ENCODE results near the gene GATAD2A.
A peak's percentile ranks its signal among the peaks of the same experiment; 100 is the strongest.
"Not testable (repeated sequence)": the region's sequence is repeated elsewhere in the genome, so short reads cannot be mapped to it uniquely, and the experiment has no call there.

Gene GATAD2A

GRCh38 chr19:19451429-19452242, 46.2 kb downstream of the GATAD2A start:
- Histone ChIP-seq H3K27me3 (ENCODE audit: insufficient read depth, poor library complexity, severe bottlenecking) (no peaks in the 10 kb centered on the region), H3K27ac (replicated peaks) (peak overlapping the region; percentile 46), H3K4me3 (replicated peaks; ENCODE audit: insufficient read depth, low read length) (no peak overlapping the region)
- TF ChIP-seq, protein P1, sequence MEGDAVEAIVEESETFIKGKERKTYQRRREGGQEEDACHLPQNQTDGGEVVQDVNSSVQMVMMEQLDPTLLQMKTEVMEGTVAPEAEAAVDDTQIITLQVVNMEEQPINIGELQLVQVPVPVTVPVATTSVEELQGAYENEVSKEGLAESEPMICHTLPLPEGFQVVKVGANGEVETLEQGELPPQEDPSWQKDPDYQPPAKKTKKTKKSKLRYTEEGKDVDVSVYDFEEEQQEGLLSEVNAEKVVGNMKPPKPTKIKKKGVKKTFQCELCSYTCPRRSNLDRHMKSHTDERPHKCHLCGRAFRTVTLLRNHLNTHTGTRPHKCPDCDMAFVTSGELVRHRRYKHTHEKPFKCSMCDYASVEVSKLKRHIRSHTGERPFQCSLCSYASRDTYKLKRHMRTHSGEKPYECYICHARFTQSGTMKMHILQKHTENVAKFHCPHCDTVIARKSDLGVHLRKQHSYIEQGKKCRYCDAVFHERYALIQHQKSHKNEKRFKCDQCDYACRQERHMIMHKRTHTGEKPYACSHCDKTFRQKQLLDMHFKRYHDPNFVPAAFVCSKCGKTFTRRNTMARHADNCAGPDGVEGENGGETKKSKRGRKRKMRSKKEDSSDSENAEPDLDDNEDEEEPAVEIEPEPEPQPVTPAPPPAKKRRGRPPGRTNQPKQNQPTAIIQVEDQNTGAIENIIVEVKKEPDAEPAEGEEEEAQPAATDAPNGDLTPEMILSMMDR (IDR thresholded peaks at IDR 0.05; ENCODE audit: insufficient read depth, low read length), result no peak
- TF ChIP-seq SPI1 (IDR thresholded peaks at IDR 0.05; ENCODE audit: borderline replicate concordance, low read depth), result peak; percentile 32; the same call in 1 of the 2 replicates
- TF ChIP-seq REST (IDR thresholded peaks at IDR 0.05; ENCODE audit: insufficient replicate concordance, low read depth), result no peak
- no peak for TF ChIP-seq GABPA (IDR thresholded peaks at IDR 0.05; ENCODE audit: low read depth)
- TF ChIP-seq POLR2AphosphoS5 (IDR thresholded peaks at IDR 0.05; ENCODE audit: low read depth), result peak; percentile 65; the same call in 1 of the 2 replicates
- DNase-seq (ENCODE audit: low read depth in 1 of 2, low spot score in 1 of 2), result peak in 1 of 2 experiments; percentile 81

- Histone ChIP-seq H3K4me3 (replicated peaks; ENCODE audit: insufficient read depth, low read length) (no peak overlapping the region), H3K27ac (replicated peaks) (peak overlapping the region; percentile 43), H3K27me3 (ENCODE audit: insufficient read depth, poor library complexity, severe bottlenecking) (no peaks in the 10 kb centered on the region)
- no peak for DNase-seq (ENCODE audit: low read depth in 1 of 2, low spot score in 1 of 2)
- TF ChIP-seq SPI1 (IDR thresholded peaks at IDR 0.05; ENCODE audit: borderline replicate concordance, low read depth) (no peak), POLR2AphosphoS5 (IDR thresholded peaks at IDR 0.05; ENCODE audit: low read depth) (no peak), GABPA (IDR thresholded peaks at IDR 0.05; ENCODE audit: low read depth) (no peak), REST (IDR thresholded peaks at IDR 0.05; ENCODE audit: insufficient replicate concordance, low read depth) (no peak)
- TF ChIP-seq, protein P1 (IDR thresholded peaks at IDR 0.05; ENCODE audit: insufficient read depth, low read length), result no peak
Observed at GRCh38 chr19:19452243-19453124, 47.0 kb downstream of the GATAD2A start.

DNA sequence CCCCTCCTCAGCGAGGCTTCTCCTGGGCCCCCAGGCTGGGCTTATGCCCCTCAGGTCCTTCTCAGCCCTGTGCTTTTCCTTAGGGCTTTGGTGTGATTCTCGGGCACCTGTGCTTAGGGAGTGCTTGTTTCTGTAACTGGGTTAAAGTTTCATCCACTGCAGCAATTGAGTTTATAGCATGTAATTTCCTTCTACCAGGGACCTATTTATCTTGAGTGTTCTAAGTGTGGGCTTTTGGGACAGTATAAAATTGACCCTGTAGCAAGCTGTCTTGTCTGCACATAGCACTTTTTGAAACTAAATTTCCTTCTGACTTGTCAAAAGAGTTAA, 47.6 kb downstream of the GATAD2A start:
- Histone ChIP-seq H3K4me3 (replicated peaks; ENCODE audit: insufficient read depth, low read length) (no peak overlapping the region), H3K27me3 (ENCODE audit: insufficient read depth, poor library complexity, severe bottlenecking) (no peaks in the 10 kb centered on the region), H3K27ac (replicated peaks) (no peak overlapping the region)
- DNase-seq (ENCODE audit: low read depth in 1 of 2, low spot score in 1 of 2), result no peak
- TF ChIP-seq GABPA (IDR thresholded peaks at IDR 0.05; ENCODE audit: low read depth), result no peak
- TF ChIP-seq, protein P1 (IDR thresholded peaks at IDR 0.05; ENCODE audit: insufficient read depth, low read length), result no peak
- no peak for TF ChIP-seq SPI1 (IDR thresholded peaks at IDR 0.05; ENCODE audit: borderline replicate concordance, low read depth)
- no peak for TF ChIP-seq POLR2AphosphoS5 (IDR thresholded peaks at IDR 0.05; ENCODE audit: low read depth)
- no peak for TF ChIP-seq REST (IDR thresholded peaks at IDR 0.05; ENCODE audit: insufficient replicate concordance, low read depth)

DNA sequence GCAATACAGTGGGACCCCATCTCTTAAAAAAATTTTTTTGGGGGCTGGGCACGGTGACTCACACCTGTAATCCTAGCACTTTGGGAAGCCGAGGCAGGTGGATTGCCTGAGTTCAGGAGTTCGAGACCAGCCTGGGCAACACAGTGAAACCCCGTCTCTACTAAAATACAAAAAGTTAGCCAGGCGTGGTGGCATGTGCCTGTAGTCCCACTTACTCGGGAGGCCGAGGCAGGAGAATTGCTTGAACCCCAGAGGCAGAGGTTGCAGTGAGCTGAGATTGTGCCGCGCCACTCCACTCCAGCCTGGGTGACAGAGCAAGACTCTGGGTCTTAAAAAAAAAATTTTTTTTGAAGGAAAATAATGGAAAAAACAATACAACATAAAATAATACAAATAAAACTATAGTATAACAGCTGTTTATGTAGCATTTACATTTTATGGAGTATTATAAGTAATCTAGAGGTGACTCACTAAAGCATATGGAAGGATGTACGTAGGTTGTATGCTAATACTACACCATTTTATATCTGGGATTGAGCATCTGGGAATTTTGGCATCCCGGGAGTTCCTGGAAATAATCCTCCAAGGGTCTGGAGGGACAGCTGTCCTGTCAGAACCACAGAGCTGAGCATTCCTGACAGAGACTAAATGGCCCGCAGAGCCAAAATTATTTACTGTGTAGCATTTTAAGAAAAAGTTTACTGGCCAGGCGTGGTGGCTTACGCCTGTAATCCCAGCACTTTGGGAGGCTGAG, 49.9 kb downstream of the GATAD2A start:
- not testable (repeated sequence) for DNase-seq (ENCODE audit: low read depth in 1 of 2, low spot score in 1 of 2); H3K4me3 ChIP-seq (replicated peaks; ENCODE audit: insufficient read depth, low read length); H3K27me3 ChIP-seq (ENCODE audit: insufficient read depth, poor library complexity, severe bottlenecking); H3K27ac ChIP-seq (replicated peaks)
